H9 (cell line): ENCODE measurements around the gene SEC14L5. TPM values are rescaled to one million over a fixed set of nuclear protein-coding genes. Genes with fewer than 3 reads are reported as not detected.

ENCODE experiments used
- DNase-seq: peaks from one replicate; pipeline ENCODE4 v3.0.0-alpha.2; 2017
- H2AFZ ChIP-seq: one replicate; pipeline ENCODE4 v1.6.1; 2013; ENCODE audit warnings: mild to moderate bottlenecking, low read length, control low read depth, moderate library complexity
- H2AK5ac ChIP-seq: 2 replicates; pipeline ENCODE4 v1.6.1; 2013; ENCODE audit warnings: low read length, control low read depth, mixed read lengths; ENCODE audit not compliant: insufficient read length
- H2BK120ac ChIP-seq: one replicate; pipeline ENCODE4 v1.6.1; 2013; ENCODE audit warnings: low read depth, mild to moderate bottlenecking, low read length, control low read depth, inconsistent platforms; ENCODE audit not compliant: poor library complexity, severe bottlenecking
- H2BK12ac ChIP-seq: 2 replicates; pipeline ENCODE4 v1.6.1; 2013; ENCODE audit warnings: low read length, control low read depth, mixed read lengths, low read depth; ENCODE audit not compliant: insufficient read length
- H2BK15ac ChIP-seq: 2 replicates; pipeline ENCODE4 v1.6.1; 2013; ENCODE audit warnings: low read depth, low read length, control low read depth
- H2BK20ac ChIP-seq: one replicate; pipeline ENCODE4 v1.6.1; 2013; ENCODE audit warnings: low read depth, mild to moderate bottlenecking, low read length, control low read depth, inconsistent platforms; ENCODE audit not compliant: poor library complexity, severe bottlenecking
- H2BK5ac ChIP-seq: 2 replicates; pipeline ENCODE4 v1.6.1; 2013; ENCODE audit warnings: low read length, control low read depth, mixed read lengths; ENCODE audit not compliant: insufficient read length
- H3K14ac ChIP-seq: 2 replicates; pipeline ENCODE4 v1.6.1; 2013; ENCODE audit warnings: low read length, control low read depth; ENCODE audit not compliant: insufficient read depth
- H3K18ac ChIP-seq: 2 replicates; pipeline ENCODE4 v1.6.1; 2013; ENCODE audit warnings: low read depth, mild to moderate bottlenecking, mixed read lengths, low read length, control low read depth; ENCODE audit not compliant: insufficient read length
- H3K23ac ChIP-seq: 2 replicates; pipeline ENCODE4 v1.6.1; 2013; ENCODE audit warnings: low read length, control low read depth, mixed read lengths, low read depth; ENCODE audit not compliant: insufficient read length
- H3K23me2 ChIP-seq: 2 replicates; pipeline ENCODE4 v1.6.1; 2013; ENCODE audit warnings: low read depth, mild to moderate bottlenecking, mixed read lengths, low read length, control low read depth; ENCODE audit not compliant: insufficient read length, poor library complexity, severe bottlenecking
- H3K27ac ChIP-seq: 2 replicates; pipeline ENCODE4 v1.5.1; 2013; ENCODE audit warnings: low read length, control low read depth, mixed read lengths, low read depth; ENCODE audit not compliant: insufficient read length
- H3K27me3 ChIP-seq: 2 replicates; pipeline ENCODE4 v1.6.1; 2013; ENCODE audit warnings: low read length, control low read depth, inconsistent platforms; ENCODE audit not compliant: insufficient read depth
- H3K4ac ChIP-seq: 2 replicates; pipeline ENCODE4 v1.6.1; 2013; ENCODE audit warnings: low read depth, mild to moderate bottlenecking, control low read depth, inconsistent platforms, low read length, moderate library complexity
- H3K4me1 ChIP-seq: 2 replicates; pipeline ENCODE4 v1.6.1; 2013; ENCODE audit warnings: low read length, control low read depth, inconsistent platforms; ENCODE audit not compliant: insufficient read depth
- H3K4me2 ChIP-seq: 2 replicates; pipeline ENCODE4 v1.6.1; 2013; ENCODE audit warnings: low read length, control low read depth, mixed read lengths; ENCODE audit not compliant: insufficient read length, insufficient read depth
- H3K56ac ChIP-seq: 2 replicates; pipeline ENCODE4 v1.6.1; 2013; ENCODE audit warnings: low read depth, mild to moderate bottlenecking, mixed read lengths, low read length, control low read depth; ENCODE audit not compliant: insufficient read length
- H3K79me1 ChIP-seq: 2 replicates; pipeline ENCODE4 v1.6.1; 2013; ENCODE audit warnings: low read depth, mild to moderate bottlenecking, moderate library complexity, low read length, control low read depth, inconsistent platforms; ENCODE audit not compliant: insufficient read depth, poor library complexity, severe bottlenecking
- H3K79me2 ChIP-seq: 2 replicates; pipeline ENCODE4 v1.6.1; 2013; ENCODE audit warnings: low read length, control low read depth, inconsistent platforms; ENCODE audit not compliant: insufficient read depth
- H3K9ac ChIP-seq: 2 replicates; pipeline ENCODE4 v1.6.1; 2013; ENCODE audit warnings: low read length, control low read depth, mixed read lengths; ENCODE audit not compliant: insufficient read length; ENCODE audit errors: extremely low read depth
- H3K9me3 ChIP-seq: one replicate; pipeline ENCODE4 v1.6.1; 2013; ENCODE audit warnings: low read depth, low read length, inconsistent platforms; ENCODE audit not compliant: control insufficient read depth
- H3T11ph ChIP-seq: one replicate; pipeline ENCODE4 v1.6.1; 2013; ENCODE audit warnings: mild to moderate bottlenecking, low read length, control low read depth, inconsistent platforms
- H4K20me1 ChIP-seq: one replicate; pipeline ENCODE4 v1.6.1; 2013; ENCODE audit not compliant: control insufficient read depth, insufficient read length, insufficient read depth
- H4K5ac ChIP-seq: 2 replicates; pipeline ENCODE4 v1.6.1; 2013; ENCODE audit warnings: low read depth, mild to moderate bottlenecking, mixed read lengths, low read length, control low read depth; ENCODE audit not compliant: insufficient read length
- H4K8ac ChIP-seq: replicated peaks from 2 replicates; pipeline ENCODE4 v1.6.1; 2013; ENCODE audit warnings: low read length, control low read depth, mixed read lengths, low read depth; ENCODE audit not compliant: insufficient read length
- H4K91ac ChIP-seq: 2 replicates; pipeline ENCODE4 v1.6.1; 2013; ENCODE audit warnings: low read depth, mild to moderate bottlenecking, moderate library complexity, mixed read lengths, low read length, control low read depth; ENCODE audit not compliant: insufficient read length
- H3K27ac Mint-ChIP-seq, 3 experiments: 2 replicates in 2 of 3; 3 replicates in 1 of 3; pipeline ENCODE4 v1.8.0; 2020 to 2021; ENCODE audit warnings: mixed read lengths in 3 of 3, mild to moderate bottlenecking in 1 of 3, moderate library complexity in 1 of 3
- H3K27me3 Mint-ChIP-seq: 2 replicates; pipeline ENCODE4 v1.8.0; 2021; ENCODE audit warnings: low read depth, mild to moderate bottlenecking, moderate library complexity, mixed read lengths
- H3K36me3 Mint-ChIP-seq, 3 experiments: 2 replicates in 2 of 3; 3 replicates in 1 of 3; pipeline ENCODE4 v1.8.0; 2020 to 2021; ENCODE audit warnings: low read depth in 3 of 3, mixed read lengths in 3 of 3; ENCODE audit not compliant: insufficient read depth in 1 of 3
- H3K4me1 Mint-ChIP-seq, 2 experiments: 2 replicates each; pipeline ENCODE4 v1.8.0; 2020; ENCODE audit warnings: mixed read lengths in 2 of 2
- H3K4me3 Mint-ChIP-seq, 2 experiments: 2 replicates in 1 of 2; 3 replicates in 1 of 2; pipeline ENCODE4 v1.8.0; 2020 to 2021; ENCODE audit warnings: mild to moderate bottlenecking in 2 of 2, mixed read lengths in 2 of 2, moderate library complexity in 1 of 2
- H3K9me3 Mint-ChIP-seq, 2 experiments: 2 replicates in 1 of 2; 3 replicates in 1 of 2; pipeline ENCODE4 v1.8.0; 2020; ENCODE audit warnings: mild to moderate bottlenecking in 2 of 2, mixed read lengths in 2 of 2, moderate library complexity in 1 of 2
- CTCF ChIP-seq: fragments of 200-600 bp; sonication (generic); conservative IDR thresholded peaks from 3 replicates; pipeline ENCODE4 v1.8.0; 2021; ENCODE audit warnings: antibody characterized with exemption, mild to moderate bottlenecking
- WGBS: extraction: QIAGEN DNeasy Blood & Tissue Kit; methylation state at CpG from one replicate; pipeline ENCODE4 v1.1.7; 2013; ENCODE audit warnings: missing lambda C conversion rate, low lambda C conversion rate, mixed read lengths; ENCODE audit not compliant: insufficient read length; ENCODE audit errors: extremely low coverage; 5-methylcytosine and 5-hydroxymethylcytosine counted together
- total RNA-seq: library from RNA; stranded (reverse); gene quantifications from 2 replicates; pipeline ENCODE4 v1.2.1, GENCODE V29; 2021

The SEC14L5 gene
- total RNA-seq, 1 experiment from 2014 or later: 4.1 TPM

DNA sequence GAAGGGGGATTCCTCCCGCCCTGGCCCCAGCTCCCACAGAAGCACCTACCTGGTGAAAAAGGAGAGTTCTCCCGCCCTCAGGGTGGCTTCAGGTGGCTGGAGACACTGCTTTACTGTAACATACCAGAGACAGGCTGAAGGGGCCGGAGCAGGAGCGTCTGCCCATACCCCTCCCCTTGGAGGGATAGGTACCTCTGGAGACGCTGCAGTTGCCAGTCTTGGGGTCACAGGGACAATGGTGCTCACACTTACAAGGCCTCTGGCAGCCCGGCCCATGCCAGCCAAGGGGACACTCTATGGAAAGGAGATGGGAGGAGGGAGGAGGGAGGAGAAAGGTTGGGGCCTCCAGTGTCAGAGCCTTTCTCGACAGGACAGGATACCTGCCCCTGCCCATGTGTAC, 69.0 kb downstream of the SEC14L5 start:
- no peaks in the 10 kb centered on the region for H3K9me3 ChIP-seq
- no peak overlapping the region for H3T11ph ChIP-seq
- no peak overlapping the region for H4K8ac ChIP-seq
- DNase-seq: no peak
- H2BK5ac ChIP-seq: no peak overlapping the region
- H3K27me3 ChIP-seq: no peaks in the 10 kb centered on the region
- H3K4me1 Mint-ChIP-seq: peaks cover 9 to 12% of the 10 kb centered on the region in 2 experiments
- no peak overlapping the region for H2BK15ac ChIP-seq
- no peaks in the 10 kb centered on the region; a peak in 1 of 7 replicates for H3K36me3 Mint-ChIP-seq
- H3K4me1 ChIP-seq: no peaks in the 10 kb centered on the region
- H3K27ac Mint-ChIP-seq: no peak overlapping the region
- H3K23ac ChIP-seq: no peak overlapping the region
- no peak overlapping the region for H3K4me2 ChIP-seq
- no peak overlapping the region for H3K4me3 Mint-ChIP-seq
- H2BK120ac ChIP-seq: no peak overlapping the region
- no peak overlapping the region for H2AK5ac ChIP-seq
- no peaks in the 10 kb centered on the region for H3K9me3 Mint-ChIP-seq
- no peak overlapping the region for H3K14ac ChIP-seq
- no peak overlapping the region for H3K9ac ChIP-seq
- no peak overlapping the region for H3K4ac ChIP-seq
- H4K20me1 ChIP-seq: no peaks in the 10 kb centered on the region
- H3K27ac ChIP-seq: no peak overlapping the region
- no peak overlapping the region for H2BK20ac ChIP-seq
- H4K91ac ChIP-seq: no peak overlapping the region
- no peak overlapping the region for H2AFZ ChIP-seq
- H3K79me1 ChIP-seq: no peaks in the 10 kb centered on the region
- peaks cover 4% of the 10 kb centered on the region for H3K27me3 Mint-ChIP-seq
- no peaks in the 10 kb centered on the region for H3K79me2 ChIP-seq
- TF ChIP-seq CTCF: no peak
- H4K5ac ChIP-seq: no peak overlapping the region
- no peaks in the 10 kb centered on the region for H3K23me2 ChIP-seq
- no CpG with 5 or more reads among the region's 7 CpGs for WGBS
- H3K18ac ChIP-seq: no peak overlapping the region
- no peak overlapping the region for H2BK12ac ChIP-seq
- no peak overlapping the region for H3K56ac ChIP-seq
